ENCODE results near the gene BRAF.
"Not testable (repeated sequence)": the region's sequence is repeated elsewhere in the genome, so short reads cannot be mapped to it uniquely, and the experiment has no call there.

BRAF gene

GRCh38 chr7:140722254-140722653 lies 202.5 kb downstream of the BRAF start:
- in situ Hi-C loops (cut with MboI; ENCODE audit: low pct_unique_long_range_greater_than_20kb, low sequenced_read_pairs, unreplicated experiment), result no loop called here

GRCh38 chr7:140719721-140720120 lies 205.0 kb downstream of the BRAF start:
- in situ Hi-C loops (cut with MboI; ENCODE audit: low pct_unique_long_range_greater_than_20kb, low sequenced_read_pairs, unreplicated experiment), result no loop called here
- no peak for TF ChIP-seq CTCF (IDR thresholded peaks at IDR 0.05; ENCODE audit: extremely low read depth, insufficient read depth, missing control alignments)
- no peak for DNase-seq (ENCODE audit: low spot score)

More at GRCh38 chr7:140722254-140722653, 202.5 kb downstream of the BRAF start:
- no peak for DNase-seq (ENCODE audit: low spot score)
- no peak for TF ChIP-seq CTCF (IDR thresholded peaks at IDR 0.05; ENCODE audit: extremely low read depth, insufficient read depth, missing control alignments)

- in situ Hi-C loops (cut with MboI; ENCODE audit: low pct_unique_long_range_greater_than_20kb, low sequenced_read_pairs, unreplicated experiment), result no loop called here
- no peak for DNase-seq (ENCODE audit: low spot score)
- TF ChIP-seq CTCF (IDR thresholded peaks at IDR 0.05; ENCODE audit: extremely low read depth, insufficient read depth, missing control alignments), result no peak
Observed at GRCh38 chr7:140714331-140715040, 210.2 kb downstream of the BRAF start.

- in situ Hi-C loops (cut with MboI; ENCODE audit: low pct_unique_long_range_greater_than_20kb, low sequenced_read_pairs, unreplicated experiment); DNase-seq (ENCODE audit: low spot score): not testable (repeated sequence)
Observed at GRCh38 chr7:140712392-140712791, 212.3 kb downstream of the BRAF start.

- in situ Hi-C loops (cut with MboI; ENCODE audit: low pct_unique_long_range_greater_than_20kb, low sequenced_read_pairs, unreplicated experiment), result not testable (repeated sequence)
Observed at GRCh38 chr7:140708764-140709163, 216.0 kb downstream of the BRAF start.

GRCh38 chr7:140707132-140707531 lies 217.6 kb downstream of the BRAF start:
- no peak for DNase-seq (ENCODE audit: low spot score)
- in situ Hi-C loops (cut with MboI; ENCODE audit: low pct_unique_long_range_greater_than_20kb, low sequenced_read_pairs, unreplicated experiment), result no loop called here
- TF ChIP-seq CTCF (IDR thresholded peaks at IDR 0.05; ENCODE audit: extremely low read depth, insufficient read depth, missing control alignments), result no peak

More at GRCh38 chr7:140708764-140709163, 216.0 kb downstream of the BRAF start:
- DNase-seq (ENCODE audit: low spot score), result not testable (repeated sequence)

GRCh38 chr7:140704205-140704604 lies 220.5 kb downstream of the BRAF start:
- in situ Hi-C loops (cut with MboI; ENCODE audit: low pct_unique_long_range_greater_than_20kb, low sequenced_read_pairs, unreplicated experiment), result no loop called here
- DNase-seq (ENCODE audit: low spot score), result no peak
- TF ChIP-seq CTCF (IDR thresholded peaks at IDR 0.05; ENCODE audit: extremely low read depth, insufficient read depth, missing control alignments), result no peak

GRCh38 chr7:140702774-140703173 lies 222.0 kb downstream of the BRAF start:
- TF ChIP-seq CTCF (IDR thresholded peaks at IDR 0.05; ENCODE audit: extremely low read depth, insufficient read depth, missing control alignments), result no peak
- in situ Hi-C loops (cut with MboI; ENCODE audit: low pct_unique_long_range_greater_than_20kb, low sequenced_read_pairs, unreplicated experiment), result no loop called here
- DNase-seq (ENCODE audit: low spot score), result no peak

All from GM13977 (cell line).